Measurements from ENCODE around the gene DCTPP1.

DNA sequence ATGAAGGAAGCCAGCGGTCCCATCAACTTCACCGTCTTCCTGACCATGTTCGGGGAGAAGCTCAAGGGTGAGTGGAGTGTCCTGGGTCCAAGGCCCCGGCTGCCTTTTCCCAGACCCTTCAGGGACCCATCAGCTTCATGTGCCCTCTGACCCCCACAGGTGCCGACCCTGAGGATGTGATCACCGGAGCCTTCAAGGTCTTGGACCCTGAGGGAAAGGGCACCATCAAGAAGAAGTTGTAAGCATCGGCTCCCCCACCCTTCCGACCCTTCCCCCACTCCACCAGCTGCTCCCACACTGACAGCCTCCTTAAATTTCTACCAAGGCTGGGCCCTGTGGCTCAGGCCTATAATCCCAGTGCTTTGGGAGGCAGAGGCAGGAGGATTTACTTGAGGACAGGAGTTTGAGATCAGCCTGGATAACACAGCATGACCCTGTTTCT, 53.3 kb downstream of the DCTPP1 start:
- TF ChIP-seq, protein P1, sequence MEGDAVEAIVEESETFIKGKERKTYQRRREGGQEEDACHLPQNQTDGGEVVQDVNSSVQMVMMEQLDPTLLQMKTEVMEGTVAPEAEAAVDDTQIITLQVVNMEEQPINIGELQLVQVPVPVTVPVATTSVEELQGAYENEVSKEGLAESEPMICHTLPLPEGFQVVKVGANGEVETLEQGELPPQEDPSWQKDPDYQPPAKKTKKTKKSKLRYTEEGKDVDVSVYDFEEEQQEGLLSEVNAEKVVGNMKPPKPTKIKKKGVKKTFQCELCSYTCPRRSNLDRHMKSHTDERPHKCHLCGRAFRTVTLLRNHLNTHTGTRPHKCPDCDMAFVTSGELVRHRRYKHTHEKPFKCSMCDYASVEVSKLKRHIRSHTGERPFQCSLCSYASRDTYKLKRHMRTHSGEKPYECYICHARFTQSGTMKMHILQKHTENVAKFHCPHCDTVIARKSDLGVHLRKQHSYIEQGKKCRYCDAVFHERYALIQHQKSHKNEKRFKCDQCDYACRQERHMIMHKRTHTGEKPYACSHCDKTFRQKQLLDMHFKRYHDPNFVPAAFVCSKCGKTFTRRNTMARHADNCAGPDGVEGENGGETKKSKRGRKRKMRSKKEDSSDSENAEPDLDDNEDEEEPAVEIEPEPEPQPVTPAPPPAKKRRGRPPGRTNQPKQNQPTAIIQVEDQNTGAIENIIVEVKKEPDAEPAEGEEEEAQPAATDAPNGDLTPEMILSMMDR (IDR thresholded peaks at IDR 0.05), result no peak
- no peak for TF ChIP-seq ZFX (IDR thresholded peaks at IDR 0.05; ENCODE audit: borderline replicate concordance)
